ENCODE measurements around the gene APC. TPM values are rescaled to one million over a fixed set of nuclear protein-coding genes. Genes with fewer than 3 reads are reported as not detected.

Gene APC
- total and polyA plus RNA-seq, 4 donors, result 4.8 to 36.2 (median 24.4) TPM

GRCh38 chr5:112880219-112880964, 142.7 kb downstream of the APC start:
- TF ChIP-seq FOXA1 (IDR thresholded peaks at IDR 0.05) (no peak), GABPA (IDR thresholded peaks at IDR 0.05 in 1 of 2, conservative IDR thresholded peaks at IDR 0.05 in 1 of 2) (no peak), RAD21 (IDR thresholded peaks at IDR 0.05) (no peak), EGR1 (IDR thresholded peaks at IDR 0.05; ENCODE audit: low read depth in 2 of 2) (no peak), FOXA2 (IDR thresholded peaks at IDR 0.05) (no peak), SP1 (IDR thresholded peaks at IDR 0.05) (no peak), ATF3 (IDR thresholded peaks at IDR 0.05) (no peak), MAX (IDR thresholded peaks at IDR 0.05) (no peak), NR2F2 (IDR thresholded peaks at IDR 0.05) (no peak), CTCF (IDR thresholded peaks at IDR 0.05; ENCODE audit: low read depth, low read length, missing input control) (no peak), RXRA (IDR thresholded peaks at IDR 0.05) (no peak), YY1 (IDR thresholded peaks at IDR 0.05) (no peak), TAF1 (conservative IDR thresholded peaks at IDR 0.05) (no peak), HNF4G (IDR thresholded peaks at IDR 0.05) (no peak), ZBTB33 (IDR thresholded peaks at IDR 0.05) (no peak), REST (IDR thresholded peaks at IDR 0.05) (no peak), HNF4A (conservative IDR thresholded peaks at IDR 0.05) (no peak), JUND (IDR thresholded peaks at IDR 0.05) (no peak)
- H3K27ac ChIP-seq (ENCODE audit: low read depth in 1 of 2, low read length in 2 of 2), result no peak overlapping the region

More at GRCh38 chr5:112880219-112880964, 142.7 kb downstream of the APC start:
- WGBS, result 93% methylated on average over 2 of the region's 2 CpGs
- H3K36me3 ChIP-seq (ENCODE audit: control insufficient read depth in 4 of 4, insufficient read depth in 3 of 4, low read depth in 1 of 4, low read length in 3 of 4), result peaks cover 2 to 62% (median 50%) of the 10 kb centered on the region in 4 donors
- no peak overlapping the region for H3K9ac ChIP-seq (ENCODE audit: low read depth in 1 of 2, low read length in 2 of 2)
- no peak overlapping the region for H3K4me3 ChIP-seq (ENCODE audit: low read depth in 1 of 3, low read length in 3 of 3)
- no peak for DNase-seq (ENCODE audit: low spot score)
- H3K4me1 ChIP-seq (ENCODE audit: control insufficient read depth in 4 of 4, insufficient read depth in 4 of 4, low read length in 3 of 4), result peaks cover 0 to 1% (median 0%) of the 10 kb centered on the region in 4 donors
- H3K9me3 ChIP-seq (ENCODE audit: control insufficient read depth in 4 of 4, low read length in 3 of 4), result no peaks in the 10 kb centered on the region
- H3K27me3 ChIP-seq (ENCODE audit: control insufficient read depth in 4 of 4, insufficient read depth in 4 of 4, low read length in 3 of 4), result no peaks in the 10 kb centered on the region

Measured in liver (tissue), 9 donors.